NCI-H446 treated with DMSO at 0.1 percent for 48 hours (cell line): Measurements from ENCODE around the gene DNAJC17.

Experiments used
- DNase-seq: peaks from one replicate; lab custom pipeline; 2025; lab: John Stamatoyannopoulos, UW

Gene DNAJC17

GRCh38 chr15:40807028-40807887 is at the start of gene DNAJC17, which contains the start of gene ZFYVE19:
DNAJC17 (minus strand) TSS chr15:40807473; CDS start chr15:40807446, 27 bp downstream.
ZFYVE19 (plus strand) TSS chr15:40807089; CDS start chr15:40807590, 501 bp downstream.
- DNase-seq: peak; percentile 95

- no peak for DNase-seq
These were observed 49.5 kb upstream of the DNAJC17 start for GRCh38 chr15:40856746-40857145.

GRCh38 chr15:40855706-40856234 is 48.5 kb upstream of the DNAJC17 start:
- DNase-seq: no peak

DNA sequence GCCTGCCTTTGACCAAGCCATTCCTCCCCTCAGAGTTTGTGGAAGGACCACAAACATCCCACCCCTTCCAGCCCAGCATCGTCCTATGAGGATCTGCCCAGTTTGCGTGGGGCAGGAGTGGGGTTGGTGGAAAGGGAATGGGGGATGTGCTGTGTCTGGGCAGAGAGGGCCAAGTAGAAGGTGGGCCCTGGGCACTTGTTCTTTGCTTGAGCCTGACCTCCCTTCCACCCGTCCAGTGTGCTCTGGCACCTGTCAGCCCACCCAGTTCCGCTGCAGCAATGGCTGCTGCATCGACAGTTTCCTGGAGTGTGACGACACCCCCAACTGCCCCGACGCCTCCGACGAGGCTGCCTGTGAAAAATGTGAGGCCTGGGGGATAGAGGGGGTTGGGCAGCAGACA is 46.9 kb upstream of the DNAJC17 start:
- DNase-seq: no peak

DNA sequence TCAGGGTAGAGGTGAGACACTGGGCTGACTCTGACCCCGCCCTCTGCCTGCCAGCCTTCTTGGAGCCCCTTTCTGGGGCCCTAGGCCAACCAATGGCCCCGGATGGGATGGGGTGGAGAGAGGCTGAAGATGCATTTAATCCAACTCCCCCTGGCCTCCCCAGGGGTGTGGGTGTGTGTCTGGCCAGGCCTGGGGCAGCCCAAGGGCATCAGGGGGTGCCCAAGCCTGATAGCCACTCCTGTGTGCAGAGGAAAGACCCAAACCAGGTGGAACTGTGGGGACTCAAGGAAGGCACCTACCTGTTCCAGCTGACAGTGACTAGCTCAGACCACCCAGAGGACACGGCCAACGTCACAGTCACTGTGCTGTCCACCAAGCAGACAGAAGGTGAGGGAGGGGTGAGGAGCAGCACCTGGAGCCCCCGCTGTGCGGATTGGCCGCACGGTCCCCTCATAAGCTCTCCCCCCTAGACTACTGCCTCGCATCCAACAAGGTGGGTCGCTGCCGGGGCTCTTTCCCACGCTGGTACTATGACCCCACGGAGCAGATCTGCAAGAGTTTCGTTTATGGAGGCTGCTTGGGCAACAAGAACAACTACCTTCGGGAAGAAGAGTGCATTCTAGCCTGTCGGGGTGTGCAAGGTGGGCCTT is 46.1 kb upstream of the DNAJC17 start:
- no peak for DNase-seq

DNA sequence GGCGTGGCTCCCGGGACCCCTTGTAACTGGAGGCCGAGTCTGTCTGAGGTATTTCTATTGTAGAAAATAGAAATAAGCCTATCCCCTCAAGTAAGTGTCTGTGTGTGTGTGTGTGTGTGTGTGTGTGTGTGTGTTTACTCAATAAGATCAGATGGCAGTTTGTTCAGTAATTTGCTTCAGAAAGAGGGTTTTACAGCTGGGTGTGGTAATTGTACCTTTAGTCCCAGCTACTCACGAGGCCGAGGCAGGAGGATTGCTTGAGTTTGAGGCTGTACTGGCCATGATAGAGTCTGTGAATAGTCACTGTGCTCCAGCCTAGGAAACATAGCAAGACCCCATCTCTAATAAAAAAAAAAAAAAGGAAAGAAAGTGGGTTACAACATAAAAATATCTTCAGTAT is 45.3 kb upstream of the DNAJC17 start:
- no peak for DNase-seq

DNA sequence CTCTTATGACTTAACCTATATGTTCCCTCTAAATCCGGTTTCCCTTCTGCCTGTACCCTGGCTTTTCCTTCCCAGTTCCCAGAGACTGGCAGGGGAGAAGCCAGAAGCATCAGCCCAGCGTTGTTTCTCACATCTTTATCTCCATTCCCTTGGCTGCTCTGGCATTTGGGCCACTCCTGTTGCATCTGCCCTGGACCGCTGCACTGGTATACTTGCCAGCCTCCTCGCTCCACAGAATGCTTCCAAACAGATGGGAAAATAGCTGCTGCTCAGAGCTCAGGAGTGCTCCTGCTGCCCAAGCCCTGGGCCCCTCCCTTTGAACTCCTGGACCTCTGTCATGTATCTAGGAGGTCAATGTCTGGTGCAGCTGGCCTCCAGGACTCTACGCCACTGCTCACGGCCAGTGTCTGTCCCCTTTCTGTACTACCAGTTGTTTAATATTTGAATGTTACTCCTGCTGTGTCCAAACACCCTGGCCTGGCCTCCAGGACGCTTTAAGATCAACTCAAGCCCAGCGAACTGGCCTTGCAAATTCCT is 43.4 kb upstream of the DNAJC17 start:
- DNase-seq: no peak

DNA sequence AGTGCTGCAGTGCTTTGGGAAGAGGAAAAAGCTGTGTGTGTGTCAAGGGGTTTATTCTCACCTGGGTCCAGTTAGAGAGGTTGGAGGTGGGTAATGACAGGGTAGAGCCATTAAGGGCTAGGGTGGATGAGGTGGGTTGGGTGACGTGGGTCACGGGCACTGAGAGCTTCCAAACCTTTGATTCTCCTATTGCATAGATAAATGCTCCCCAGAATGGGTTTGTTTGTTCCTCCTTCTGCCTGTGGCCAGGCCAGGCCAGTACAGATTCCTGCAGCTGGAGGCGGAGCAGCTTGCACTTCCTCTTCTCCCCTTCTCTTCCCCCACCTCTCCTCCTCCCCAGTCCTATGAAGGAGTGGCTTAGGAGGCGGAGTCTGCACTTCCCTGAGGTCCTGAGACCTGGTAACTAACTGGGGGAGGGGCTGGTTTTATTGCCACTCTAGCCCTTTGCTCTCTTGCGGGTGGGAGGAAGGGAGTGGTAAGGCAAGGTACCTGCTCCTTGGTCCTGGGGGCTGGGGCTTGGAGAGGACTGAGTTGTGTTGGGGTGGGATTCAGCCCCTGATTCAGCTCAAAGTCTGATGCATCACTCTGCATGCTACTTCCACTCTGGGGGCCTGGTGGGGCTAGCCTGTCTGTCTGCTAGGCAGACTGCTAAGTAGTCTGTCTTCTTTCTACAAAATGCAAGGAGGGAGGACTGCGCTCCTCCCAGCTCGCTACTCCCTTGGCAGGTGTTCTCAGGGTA is 40.1 kb upstream of the DNAJC17 start:
- DNase-seq: no peak

DNA sequence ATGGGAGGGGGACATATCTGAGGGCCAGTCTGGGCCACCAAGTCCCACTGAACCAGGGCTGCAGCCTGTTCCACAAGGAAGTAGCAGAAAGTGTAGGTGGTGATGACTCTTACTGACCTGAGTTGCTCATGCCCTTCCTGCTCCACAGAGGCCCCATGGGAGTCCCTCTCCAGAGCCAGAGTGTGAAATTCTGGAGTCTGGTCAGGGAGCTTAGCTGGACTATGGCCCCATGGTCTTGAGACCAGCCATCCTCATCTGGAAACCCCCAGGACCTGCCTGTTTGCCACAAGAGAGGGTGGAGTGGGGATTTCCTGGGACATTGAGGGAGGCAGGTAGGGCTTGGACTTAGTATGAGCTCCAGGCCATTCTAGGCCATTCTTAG is 39.6 kb upstream of the DNAJC17 start:
- no peak for DNase-seq

DNA sequence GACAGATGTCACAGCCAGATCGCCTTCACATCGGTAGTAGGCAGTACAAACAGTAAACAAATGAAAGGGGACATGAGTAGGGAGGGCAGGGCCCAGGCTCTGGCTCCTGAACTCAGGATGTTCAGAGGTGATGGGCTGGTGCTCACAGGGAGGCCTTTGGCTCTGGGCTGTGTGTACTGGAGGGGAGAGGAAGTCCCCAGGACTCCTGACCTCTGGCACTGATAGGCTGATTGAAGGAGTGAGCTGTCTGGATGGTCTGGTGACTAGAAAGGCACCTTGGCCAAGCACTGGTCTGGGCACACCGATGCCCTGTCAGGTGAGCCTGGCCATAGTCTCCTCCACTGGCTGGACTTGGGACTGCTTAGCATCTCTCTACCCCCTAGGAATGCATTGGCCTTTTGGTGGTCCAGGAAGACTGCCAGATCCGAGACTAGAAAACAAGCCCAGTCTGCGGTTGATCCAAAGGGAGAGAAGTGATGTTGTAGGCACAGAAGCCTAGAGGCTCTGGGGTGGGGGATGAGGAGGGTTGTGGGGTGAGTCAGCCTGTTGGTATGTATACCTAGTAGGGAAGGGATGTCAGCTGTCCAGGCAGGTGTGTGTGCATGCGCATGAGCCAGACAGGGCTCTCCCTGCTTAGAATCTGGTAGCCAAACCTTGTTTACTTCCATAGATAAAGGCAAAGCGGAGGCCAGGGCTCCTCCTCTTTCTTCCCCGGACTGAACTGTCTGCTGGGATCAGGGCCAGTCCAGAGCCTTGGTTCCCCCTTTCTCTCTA is 38.4 kb upstream of the DNAJC17 start:
- no peak for DNase-seq

- no peak for DNase-seq
These were observed 37.8 kb upstream of the DNAJC17 start for GRCh38 chr15:40845036-40845435.

DNA sequence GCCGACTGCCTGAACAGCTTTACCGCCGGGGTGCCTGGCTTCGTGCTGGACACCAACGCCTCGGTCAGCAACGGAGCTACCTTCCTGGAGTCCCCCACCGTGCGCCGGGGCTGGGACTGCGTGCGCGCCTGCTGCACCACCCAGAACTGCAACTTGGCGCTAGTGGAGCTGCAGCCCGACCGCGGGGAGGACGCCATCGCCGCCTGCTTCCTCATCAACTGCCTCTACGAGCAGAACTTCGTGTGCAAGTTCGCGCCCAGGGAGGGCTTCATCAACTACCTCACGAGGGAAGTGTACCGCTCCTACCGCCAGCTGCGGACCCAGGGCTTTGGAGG is 37.4 kb upstream of the DNAJC17 start:
- no peak for DNase-seq

DNA sequence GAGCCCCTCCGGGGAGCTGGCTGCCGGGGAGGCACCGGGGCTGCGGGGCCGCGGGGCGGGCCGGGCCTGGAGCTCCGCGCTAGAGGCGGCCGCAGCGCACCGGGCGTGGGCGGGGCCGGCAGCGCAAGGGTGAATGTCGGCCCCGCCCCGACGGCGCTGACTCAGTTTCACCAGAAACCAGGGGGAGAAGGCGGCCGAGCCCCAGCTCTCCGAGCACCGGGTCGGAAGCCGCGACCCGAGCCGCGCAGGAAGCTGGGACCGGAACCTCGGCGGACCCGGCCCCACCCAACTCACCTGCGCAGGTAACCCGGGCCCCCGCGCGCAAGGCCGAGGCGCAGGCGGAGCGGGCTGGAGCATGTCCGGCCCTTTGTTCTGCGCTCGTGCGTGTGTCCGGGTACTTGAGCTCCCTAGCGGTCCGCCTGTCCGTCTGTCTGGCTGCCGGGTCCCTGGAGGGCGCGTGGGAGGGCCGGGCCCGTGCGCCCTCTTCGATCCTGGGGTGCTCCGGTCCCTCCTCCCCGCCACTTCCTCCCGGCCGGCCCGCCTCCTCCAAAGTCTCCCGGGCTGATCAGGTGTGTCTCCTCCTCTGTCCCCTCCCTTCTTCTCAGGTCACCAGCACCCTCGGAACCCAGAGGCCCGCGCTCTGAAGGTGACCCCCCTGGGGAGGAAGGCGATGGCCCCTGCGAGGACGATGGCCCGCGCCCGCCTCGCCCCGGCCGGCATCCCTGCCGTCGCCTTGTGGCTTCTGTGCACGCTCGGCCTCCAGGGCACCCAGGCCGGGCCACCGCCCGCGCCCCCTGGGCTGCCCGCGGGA is 36.8 kb upstream of the DNAJC17 start, which contains the start of gene SPINT1:
Gene SPINT1 (plus strand): TSS at position 164 of the 811 bp plus-strand sequence. CDS start 507 bp downstream, at position 671.
- no peak for DNase-seq

GRCh38 chr15:40843261-40843884 is 36.1 kb upstream of the DNAJC17 start:
- no peak for DNase-seq

GRCh38 chr15:40841741-40842140 is 34.5 kb upstream of the DNAJC17 start:
- no peak for DNase-seq

- DNase-seq: no peak
These were observed 31.5 kb upstream of the DNAJC17 start for GRCh38 chr15:40838756-40839155.

GRCh38 chr15:40836020-40836419 is 28.7 kb upstream of the DNAJC17 start:
- DNase-seq: no peak

DNA sequence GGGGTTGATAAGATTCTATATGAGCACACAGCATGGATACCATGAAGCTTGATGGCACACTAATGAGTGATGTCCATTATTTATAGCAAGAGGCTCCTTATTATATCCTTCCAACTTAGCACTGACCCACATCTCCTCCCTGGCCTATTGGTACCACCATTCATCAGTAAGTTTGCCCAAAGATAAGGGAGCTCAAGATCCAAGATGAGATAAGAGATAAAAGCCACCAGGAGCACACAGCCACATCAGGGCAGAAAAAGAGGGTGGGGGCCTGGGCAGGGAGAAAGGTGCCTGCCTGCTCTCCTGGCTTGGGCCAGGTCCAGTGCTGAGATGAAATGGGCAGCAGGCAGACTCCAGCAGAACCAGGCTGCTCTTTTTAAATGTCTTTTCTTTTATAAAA is 25.6 kb upstream of the DNAJC17 start:
- no peak for DNase-seq

DNA sequence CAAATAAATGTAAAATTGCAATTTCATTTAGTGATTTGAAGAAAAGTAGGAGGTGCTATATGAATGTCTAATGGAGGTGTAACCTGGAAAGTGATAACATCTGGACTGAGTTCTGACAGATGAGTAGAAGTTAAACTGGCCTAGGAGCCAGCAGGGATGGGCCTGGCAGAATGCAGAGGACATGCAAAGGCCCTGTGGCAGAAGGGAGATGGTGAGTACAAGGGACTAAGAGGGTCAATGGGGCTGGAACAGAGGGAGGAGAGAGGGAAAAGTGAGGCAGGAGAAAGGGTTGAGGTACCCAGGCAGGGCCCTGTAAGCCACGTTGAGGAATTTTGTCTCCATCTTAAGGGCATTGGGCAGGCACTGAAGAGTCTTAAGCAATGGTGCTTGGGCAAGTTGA is 24.6 kb upstream of the DNAJC17 start:
- no peak for DNase-seq

DNA sequence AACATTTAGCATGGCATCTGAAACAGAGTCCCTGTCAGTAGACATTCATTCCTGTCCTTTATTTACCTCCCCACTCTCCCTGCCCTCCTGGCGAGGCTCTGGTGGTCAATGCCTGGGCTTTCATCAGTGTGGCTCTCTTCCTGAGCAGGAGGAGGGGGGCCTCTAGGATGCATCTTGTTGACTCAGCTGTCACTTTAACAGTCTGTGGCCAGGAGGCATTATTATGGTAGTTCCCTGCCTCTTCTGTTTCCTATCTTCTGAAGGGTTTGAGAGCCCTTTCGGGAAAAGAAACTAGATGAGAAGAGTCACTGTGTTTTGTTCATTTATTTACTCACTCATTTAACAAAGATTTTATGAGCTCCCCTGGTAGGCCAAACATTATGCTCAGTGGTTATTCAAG is 23.6 kb upstream of the DNAJC17 start:
- DNase-seq: no peak
